Measurements from ENCODE around the gene SKI.

DNA sequence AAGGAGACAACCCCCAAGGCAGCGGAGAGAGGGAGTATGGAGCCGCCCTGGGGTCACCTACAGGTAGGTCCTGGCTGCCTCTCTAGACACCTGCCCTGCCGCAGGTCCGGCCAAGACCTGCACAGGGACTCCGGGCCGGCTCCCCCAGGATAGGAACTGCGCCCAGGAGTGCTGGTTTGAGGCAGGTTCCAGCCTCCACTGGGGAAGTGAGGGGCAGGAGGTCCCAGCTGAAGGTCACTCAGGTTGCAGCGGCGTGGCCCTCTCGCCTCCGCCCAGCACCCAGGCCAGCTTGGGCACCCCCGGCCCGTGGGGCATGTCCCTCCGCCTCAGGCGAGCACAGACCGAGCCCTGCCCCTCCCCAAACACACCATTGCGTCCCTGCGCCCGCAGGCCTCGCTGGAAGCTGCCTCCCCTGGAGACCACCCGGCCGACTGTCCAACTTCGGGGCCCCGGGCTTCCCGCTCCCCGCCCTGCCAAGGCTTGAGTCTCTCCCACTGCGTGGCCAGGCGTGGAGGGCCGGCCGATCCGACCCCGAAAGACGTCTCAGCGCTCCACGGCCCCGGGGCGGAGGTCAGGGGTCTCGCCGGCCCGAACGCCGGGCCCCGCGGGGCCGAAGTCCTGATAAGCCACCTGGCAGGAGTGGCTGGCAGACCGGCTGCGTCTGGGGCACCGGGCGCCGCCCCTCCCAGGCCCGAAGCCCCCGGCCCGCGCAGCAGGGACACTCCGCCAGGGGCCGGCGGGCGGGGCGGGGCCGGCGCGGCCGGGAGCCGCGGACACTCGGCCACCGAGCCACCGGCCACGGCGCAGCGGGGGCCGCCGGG, 1.4 kb upstream of the SKI start:
- TF ChIP-seq SP1 (IDR thresholded peaks at IDR 0.05) (no peak), CTBP1 (IDR thresholded peaks at IDR 0.05; ENCODE audit: borderline replicate concordance) (no peak), ARNT (IDR thresholded peaks at IDR 0.05) (no peak), BHLHE40 (IDR thresholded peaks at IDR 0.05; ENCODE audit: borderline replicate concordance) (no peak), FOXK2 (IDR thresholded peaks at IDR 0.05) (no peak), FOXM1 (IDR thresholded peaks at IDR 0.05; ENCODE audit: borderline replicate concordance) (no peak; the same call in 1 of the 2 replicates), TARDBP (IDR thresholded peaks at IDR 0.05) (no peak), ELF4 (IDR thresholded peaks at IDR 0.05) (no peak)
